Tibial nerve (tissue), 3 donors: Measurements from ENCODE around the gene PDE3B.
"Not testable (repeated sequence)": the region's sequence is repeated elsewhere in the genome, so short reads cannot be mapped to it uniquely, and the experiment has no call there.

Experiments used
- POLR2A ChIP-seq, 2 donors: fragments of 450-650 bp; IDR thresholded peaks; one replicate each; pipeline ENCODE4 v1.6.1; 2017; ENCODE audit warnings: antibody characterized with exemption in 2 of 2, mild to moderate bottlenecking in 2 of 2, moderate library complexity in 2 of 2
- TF ChIP-seq, protein P1 (sequence below), 5 experiments: fragments of 200-600 bp in 3 of 5; fragments of 450-650 bp in 2 of 5; sonication (generic) in 3 of 5; IDR thresholded peaks; one replicate each; pipeline ENCODE4 v1.5.1; 2016 to 2019; ENCODE audit warnings: antibody characterized with exemption in 5 of 5, mild to moderate bottlenecking in 3 of 5, moderate library complexity in 2 of 5

DNA sequence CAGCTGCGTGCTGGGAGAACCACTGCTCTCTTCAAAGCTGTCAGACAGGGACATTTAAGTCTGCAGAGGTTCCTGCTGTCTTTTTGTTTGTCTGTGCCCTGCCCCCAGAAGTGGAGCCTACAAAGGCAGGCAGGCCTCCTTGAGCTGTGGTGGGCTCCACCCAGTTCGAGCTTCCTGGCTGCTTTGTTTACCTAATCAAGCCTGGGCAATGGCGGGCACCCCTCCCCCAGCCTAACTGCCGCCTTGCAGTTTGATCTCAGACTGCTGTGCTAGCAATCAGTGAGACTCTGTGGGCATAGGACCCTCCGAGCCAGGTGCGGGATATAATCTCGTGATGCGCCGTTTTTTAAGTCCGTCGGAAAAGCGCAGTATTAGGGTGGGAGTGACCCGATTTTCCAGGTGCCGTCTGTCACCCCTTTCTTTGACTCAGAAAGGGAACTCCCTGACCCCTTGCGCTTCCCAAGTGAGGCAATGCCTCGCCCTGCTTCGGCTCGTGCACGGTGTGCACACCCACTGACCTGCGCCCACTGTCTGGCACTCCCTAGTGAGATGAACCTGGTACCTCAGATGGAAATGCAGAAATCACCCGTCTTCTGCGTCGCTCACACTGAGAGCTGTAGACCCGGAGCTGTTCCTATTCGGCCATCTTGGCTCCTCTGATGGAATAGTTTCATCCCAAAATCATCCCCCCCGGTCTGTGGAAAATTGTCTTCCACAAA is 9.9 kb upstream of the PDE3B start:
- TF ChIP-seq, protein P1, sequence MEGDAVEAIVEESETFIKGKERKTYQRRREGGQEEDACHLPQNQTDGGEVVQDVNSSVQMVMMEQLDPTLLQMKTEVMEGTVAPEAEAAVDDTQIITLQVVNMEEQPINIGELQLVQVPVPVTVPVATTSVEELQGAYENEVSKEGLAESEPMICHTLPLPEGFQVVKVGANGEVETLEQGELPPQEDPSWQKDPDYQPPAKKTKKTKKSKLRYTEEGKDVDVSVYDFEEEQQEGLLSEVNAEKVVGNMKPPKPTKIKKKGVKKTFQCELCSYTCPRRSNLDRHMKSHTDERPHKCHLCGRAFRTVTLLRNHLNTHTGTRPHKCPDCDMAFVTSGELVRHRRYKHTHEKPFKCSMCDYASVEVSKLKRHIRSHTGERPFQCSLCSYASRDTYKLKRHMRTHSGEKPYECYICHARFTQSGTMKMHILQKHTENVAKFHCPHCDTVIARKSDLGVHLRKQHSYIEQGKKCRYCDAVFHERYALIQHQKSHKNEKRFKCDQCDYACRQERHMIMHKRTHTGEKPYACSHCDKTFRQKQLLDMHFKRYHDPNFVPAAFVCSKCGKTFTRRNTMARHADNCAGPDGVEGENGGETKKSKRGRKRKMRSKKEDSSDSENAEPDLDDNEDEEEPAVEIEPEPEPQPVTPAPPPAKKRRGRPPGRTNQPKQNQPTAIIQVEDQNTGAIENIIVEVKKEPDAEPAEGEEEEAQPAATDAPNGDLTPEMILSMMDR (IDR thresholded peaks at IDR 0.05), result not testable (repeated sequence)
- TF ChIP-seq POLR2A (IDR thresholded peaks at IDR 0.05), result not testable (repeated sequence)
